ENCODE measurements around the gene HUS1. TPM values are rescaled to one million over a fixed set of nuclear protein-coding genes. Genes with fewer than 3 reads are reported as not detected.

HUS1 gene
- total and polyA plus RNA-seq, 2 of the 8 experiments (the other 6 are each of a cell fraction or from before 2014, with no cell fraction given): 15.0 to 33.0 TPM

GRCh38 chr7:47939425-47940036, 39.9 kb downstream of the HUS1 start (continued):
- TF ChIP-seq, protein P1, sequence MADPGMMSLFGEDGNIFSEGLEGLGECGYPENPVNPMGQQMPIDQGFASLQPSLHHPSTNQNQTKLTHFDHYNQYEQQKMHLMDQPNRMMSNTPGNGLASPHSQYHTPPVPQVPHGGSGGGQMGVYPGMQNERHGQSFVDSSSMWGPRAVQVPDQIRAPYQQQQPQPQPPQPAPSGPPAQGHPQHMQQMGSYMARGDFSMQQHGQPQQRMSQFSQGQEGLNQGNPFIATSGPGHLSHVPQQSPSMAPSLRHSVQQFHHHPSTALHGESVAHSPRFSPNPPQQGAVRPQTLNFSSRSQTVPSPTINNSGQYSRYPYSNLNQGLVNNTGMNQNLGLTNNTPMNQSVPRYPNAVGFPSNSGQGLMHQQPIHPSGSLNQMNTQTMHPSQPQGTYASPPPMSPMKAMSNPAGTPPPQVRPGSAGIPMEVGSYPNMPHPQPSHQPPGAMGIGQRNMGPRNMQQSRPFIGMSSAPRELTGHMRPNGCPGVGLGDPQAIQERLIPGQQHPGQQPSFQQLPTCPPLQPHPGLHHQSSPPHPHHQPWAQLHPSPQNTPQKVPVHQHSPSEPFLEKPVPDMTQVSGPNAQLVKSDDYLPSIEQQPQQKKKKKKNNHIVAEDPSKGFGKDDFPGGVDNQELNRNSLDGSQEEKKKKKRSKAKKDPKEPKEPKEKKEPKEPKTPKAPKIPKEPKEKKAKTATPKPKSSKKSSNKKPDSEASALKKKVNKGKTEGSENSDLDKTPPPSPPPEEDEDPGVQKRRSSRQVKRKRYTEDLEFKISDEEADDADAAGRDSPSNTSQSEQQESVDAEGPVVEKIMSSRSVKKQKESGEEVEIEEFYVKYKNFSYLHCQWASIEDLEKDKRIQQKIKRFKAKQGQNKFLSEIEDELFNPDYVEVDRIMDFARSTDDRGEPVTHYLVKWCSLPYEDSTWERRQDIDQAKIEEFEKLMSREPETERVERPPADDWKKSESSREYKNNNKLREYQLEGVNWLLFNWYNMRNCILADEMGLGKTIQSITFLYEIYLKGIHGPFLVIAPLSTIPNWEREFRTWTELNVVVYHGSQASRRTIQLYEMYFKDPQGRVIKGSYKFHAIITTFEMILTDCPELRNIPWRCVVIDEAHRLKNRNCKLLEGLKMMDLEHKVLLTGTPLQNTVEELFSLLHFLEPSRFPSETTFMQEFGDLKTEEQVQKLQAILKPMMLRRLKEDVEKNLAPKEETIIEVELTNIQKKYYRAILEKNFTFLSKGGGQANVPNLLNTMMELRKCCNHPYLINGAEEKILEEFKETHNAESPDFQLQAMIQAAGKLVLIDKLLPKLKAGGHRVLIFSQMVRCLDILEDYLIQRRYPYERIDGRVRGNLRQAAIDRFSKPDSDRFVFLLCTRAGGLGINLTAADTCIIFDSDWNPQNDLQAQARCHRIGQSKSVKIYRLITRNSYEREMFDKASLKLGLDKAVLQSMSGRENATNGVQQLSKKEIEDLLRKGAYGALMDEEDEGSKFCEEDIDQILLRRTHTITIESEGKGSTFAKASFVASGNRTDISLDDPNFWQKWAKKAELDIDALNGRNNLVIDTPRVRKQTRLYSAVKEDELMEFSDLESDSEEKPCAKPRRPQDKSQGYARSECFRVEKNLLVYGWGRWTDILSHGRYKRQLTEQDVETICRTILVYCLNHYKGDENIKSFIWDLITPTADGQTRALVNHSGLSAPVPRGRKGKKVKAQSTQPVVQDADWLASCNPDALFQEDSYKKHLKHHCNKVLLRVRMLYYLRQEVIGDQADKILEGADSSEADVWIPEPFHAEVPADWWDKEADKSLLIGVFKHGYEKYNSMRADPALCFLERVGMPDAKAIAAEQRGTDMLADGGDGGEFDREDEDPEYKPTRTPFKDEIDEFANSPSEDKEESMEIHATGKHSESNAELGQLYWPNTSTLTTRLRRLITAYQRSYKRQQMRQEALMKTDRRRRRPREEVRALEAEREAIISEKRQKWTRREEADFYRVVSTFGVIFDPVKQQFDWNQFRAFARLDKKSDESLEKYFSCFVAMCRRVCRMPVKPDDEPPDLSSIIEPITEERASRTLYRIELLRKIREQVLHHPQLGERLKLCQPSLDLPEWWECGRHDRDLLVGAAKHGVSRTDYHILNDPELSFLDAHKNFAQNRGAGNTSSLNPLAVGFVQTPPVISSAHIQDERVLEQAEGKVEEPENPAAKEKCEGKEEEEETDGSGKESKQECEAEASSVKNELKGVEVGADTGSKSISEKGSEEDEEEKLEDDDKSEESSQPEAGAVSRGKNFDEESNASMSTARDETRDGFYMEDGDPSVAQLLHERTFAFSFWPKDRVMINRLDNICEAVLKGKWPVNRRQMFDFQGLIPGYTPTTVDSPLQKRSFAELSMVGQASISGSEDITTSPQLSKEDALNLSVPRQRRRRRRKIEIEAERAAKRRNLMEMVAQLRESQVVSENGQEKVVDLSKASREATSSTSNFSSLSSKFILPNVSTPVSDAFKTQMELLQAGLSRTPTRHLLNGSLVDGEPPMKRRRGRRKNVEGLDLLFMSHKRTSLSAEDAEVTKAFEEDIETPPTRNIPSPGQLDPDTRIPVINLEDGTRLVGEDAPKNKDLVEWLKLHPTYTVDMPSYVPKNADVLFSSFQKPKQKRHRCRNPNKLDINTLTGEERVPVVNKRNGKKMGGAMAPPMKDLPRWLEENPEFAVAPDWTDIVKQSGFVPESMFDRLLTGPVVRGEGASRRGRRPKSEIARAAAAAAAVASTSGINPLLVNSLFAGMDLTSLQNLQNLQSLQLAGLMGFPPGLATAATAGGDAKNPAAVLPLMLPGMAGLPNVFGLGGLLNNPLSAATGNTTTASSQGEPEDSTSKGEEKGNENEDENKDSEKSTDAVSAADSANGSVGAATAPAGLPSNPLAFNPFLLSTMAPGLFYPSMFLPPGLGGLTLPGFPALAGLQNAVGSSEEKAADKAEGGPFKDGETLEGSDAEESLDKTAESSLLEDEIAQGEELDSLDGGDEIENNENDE (IDR thresholded peaks at IDR 0.05; ENCODE audit: insufficient replicate concordance, low read length): no peak
